ENCODE data around the gene ODF2L. TPM values are rescaled to one million over a fixed set of nuclear protein-coding genes. Genes with fewer than 3 reads are reported as not detected.

The ODF2L gene
- total and polyA plus RNA-seq, 8 donors: 6.1 to 36.4 (median 11.3) TPM

DNA sequence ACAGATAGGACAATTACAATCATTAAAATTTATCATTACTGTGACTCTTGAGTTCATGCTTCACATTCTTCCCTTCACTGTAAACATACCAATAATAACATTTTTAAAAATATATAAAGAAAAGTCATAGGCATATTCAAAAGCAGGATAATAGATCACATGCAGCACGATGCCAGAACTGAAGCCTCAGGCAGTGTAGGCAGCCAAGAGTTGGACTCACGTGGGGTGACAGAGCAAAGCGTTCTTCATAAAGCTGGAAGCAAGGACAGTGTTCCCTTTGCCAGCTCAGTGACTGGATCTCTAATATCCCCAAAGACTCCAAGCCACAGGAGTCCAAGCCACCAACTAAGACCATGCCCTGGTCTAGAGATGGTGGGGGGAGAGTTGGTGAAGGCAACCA is 77.7 kb downstream of the ODF2L start:
- H3K27ac ChIP-seq: no peak overlapping the region
- no peak for TF ChIP-seq CTCF (IDR thresholded peaks at IDR 0.05)
- intact Hi-C loops (cut with DNase I): no loop called here
- no peaks in the 10 kb centered on the region for H3K4me1 ChIP-seq
- WGBS, 2 donors: 59 to 71% methylated on average over 3 of the region's 3 CpGs
- ATAC-seq: no peak
- no peaks in the 10 kb centered on the region for H3K36me3 ChIP-seq
- H3K4me3 ChIP-seq: no peak overlapping the region
- no peak for FAIRE-seq
- no peak for DNase-seq
- no peaks in the 10 kb centered on the region for H3K27me3 ChIP-seq
- H3K9me3 ChIP-seq: no peaks in the 10 kb centered on the region

DNA sequence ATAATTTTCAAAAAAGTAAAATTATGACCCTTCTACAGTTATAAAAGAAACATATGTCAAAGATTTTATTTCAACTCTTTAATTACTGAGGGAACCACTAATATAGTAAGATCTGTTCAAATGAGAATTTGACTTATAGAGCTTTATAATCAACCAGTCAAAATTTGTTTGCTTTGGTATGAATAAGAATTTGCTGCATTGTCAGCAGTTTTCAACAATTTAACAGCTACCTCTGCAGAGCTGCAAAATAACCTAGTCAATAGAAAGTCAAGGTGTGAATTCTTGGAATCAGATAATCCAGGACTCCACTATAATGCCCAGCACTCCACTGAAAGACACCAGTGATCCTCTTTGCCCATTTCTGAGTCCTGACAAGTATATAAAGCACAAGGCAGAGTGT is 78.2 kb downstream of the ODF2L start:
- no peak for DNase-seq
- Histone ChIP-seq H3K36me3 (no peaks in the 10 kb centered on the region), H3K9me3 (no peaks in the 10 kb centered on the region), H3K27me3 (no peaks in the 10 kb centered on the region), H3K27ac (no peak overlapping the region), H3K4me1 (no peaks in the 10 kb centered on the region), H3K4me3 (no peak overlapping the region)
- TF ChIP-seq CTCF (IDR thresholded peaks at IDR 0.05): no peak
- ATAC-seq: no peak
- FAIRE-seq: no peak
- intact Hi-C loops (cut with DNase I): no loop called here

GRCh38 chr1:86305731-86306130 is 90.4 kb downstream of the ODF2L start:
- no peak for FAIRE-seq
- intact Hi-C loops (cut with DNase I): no loop called here
- Histone ChIP-seq H3K4me1 (no peaks in the 10 kb centered on the region), H3K4me3 (no peak overlapping the region), H3K9me3 (no peaks in the 10 kb centered on the region), H3K27me3 (no peaks in the 10 kb centered on the region), H3K27ac (no peak overlapping the region), H3K36me3 (no peaks in the 10 kb centered on the region)
- DNase-seq: no peak
- ATAC-seq: no peak
- no peak for TF ChIP-seq CTCF (IDR thresholded peaks at IDR 0.05)
- WGBS, 2 donors: 76 to 82% methylated on average over 3 of the region's 3 CpGs

- Histone ChIP-seq H3K4me3 (no peak overlapping the region), H3K9me3 (no peaks in the 10 kb centered on the region), H3K4me1 (no peaks in the 10 kb centered on the region), H3K36me3 (no peaks in the 10 kb centered on the region), H3K27ac (no peak overlapping the region), H3K27me3 (no peaks in the 10 kb centered on the region)
- ATAC-seq (no peak), FAIRE-seq (no peak), DNase-seq (no peak)
- TF ChIP-seq CTCF (IDR thresholded peaks at IDR 0.05): no peak
- intact Hi-C loops (cut with DNase I): no loop called here
- WGBS, 2 donors: 69 to 90% methylated on average over 1 of the region's 1 CpG
Measured at GRCh38 chr1:86303041-86303690, 93.0 kb downstream of the ODF2L start.

Small RNAs within 50 kb of the gene (microRNA-seq; reads per million reads assigned to microRNA genes)
- 0 reads per million in 2 donors for gene MIR7856

Other genes with a start within 250 kb of the ODF2L start
- under 1 TPM in 3 of 6 donors, not detected in 3; 0.06 to 0.34 (median 0.31) TPM for gene COL24A1, start 239.6 kb downstream of the ODF2L start, total RNA-seq
- gene COL24A1, start 239.6 kb downstream of the ODF2L start, polyA plus RNA-seq: under 1 TPM; 0.02 to 0.04 TPM
- gene CLCA2, start 27.8 kb upstream of the ODF2L start, total RNA-seq: under 1 TPM in 2 of 6 donors, not detected in 4; 0.06 to 0.12 TPM
- not detected for gene CLCA2, start 27.8 kb upstream of the ODF2L start, polyA plus RNA-seq
- under 1 TPM in 1 of 6 donors, not detected in 5; 0.44 TPM for gene CLCA1, start 72.6 kb upstream of the ODF2L start, total RNA-seq
- gene CLCA1, start 72.6 kb upstream of the ODF2L start, polyA plus RNA-seq: under 1 TPM; 0.05 to 0.11 TPM
- gene CLCA4, start 150.8 kb upstream of the ODF2L start, total RNA-seq: under 1 TPM in 2 of 6 donors, not detected in 4; 0.06 to 0.13 TPM
- gene CLCA4, start 150.8 kb upstream of the ODF2L start, polyA plus RNA-seq: under 1 TPM; 0.07 to 0.19 TPM

All from pancreas (tissue), 10 donors.